Brain pericyte (primary cell): ENCODE data around the gene MDH1B.
"Not testable (repeated sequence)": the region's sequence is repeated elsewhere in the genome, so short reads cannot be mapped to it uniquely, and the experiment has no call there.

Experiments
- DNase-seq: peaks from one replicate; pipeline ENCODE4 v3.0.0-alpha.2; 2012; ENCODE audit warnings: low read depth, low spot score

Gene MDH1B

GRCh38 chr2:206766057-206766930 lies 1.2 kb upstream of the MDH1B start:
- no peak for DNase-seq

GRCh38 chr2:206764673-206765241 lies 371 bp downstream of the MDH1B start:
- no peak for DNase-seq

- DNase-seq, result no peak
Measured at GRCh38 chr2:206756816-206757215, 8.3 kb downstream of the MDH1B start.

GRCh38 chr2:206740800-206741199 lies 24.3 kb downstream of the MDH1B start:
- DNase-seq, result no peak

GRCh38 chr2:206739271-206739670 lies 25.9 kb downstream of the MDH1B start:
- no peak for DNase-seq

- no peak for DNase-seq
Measured at GRCh38 chr2:206736935-206737334, 28.2 kb downstream of the MDH1B start.

GRCh38 chr2:206733341-206733740 lies 31.8 kb downstream of the MDH1B start:
- DNase-seq, result no peak

- no peak for DNase-seq
Measured at GRCh38 chr2:206728277-206729199, 36.6 kb downstream of the MDH1B start.

- DNase-seq, result no peak
Measured at GRCh38 chr2:206727287-206727686, 37.8 kb downstream of the MDH1B start.

- DNase-seq, result no peak
Measured at GRCh38 chr2:206723288-206723687, 41.8 kb downstream of the MDH1B start.

- no peak for DNase-seq
Measured at GRCh38 chr2:206721256-206721920, 43.7 kb downstream of the MDH1B start.

GRCh38 chr2:206718296-206718695 lies 46.8 kb downstream of the MDH1B start, which contains the start of gene DYTN:
DYTN (minus strand) TSS chr2:206718396; CDS start chr2:206718279, 117 bp downstream.
- DNase-seq, result no peak

- DNase-seq, result no peak
Measured at GRCh38 chr2:206716623-206717022, 48.5 kb downstream of the MDH1B start.

GRCh38 chr2:206715183-206715582 lies 49.9 kb downstream of the MDH1B start:
- DNase-seq, result not testable (repeated sequence)

- DNase-seq, result no peak
Measured at GRCh38 chr2:206713746-206714145, 51.4 kb downstream of the MDH1B start.

- no peak for DNase-seq
Measured at GRCh38 chr2:206708286-206708685, 56.8 kb downstream of the MDH1B start.

GRCh38 chr2:206707164-206707701 lies 57.9 kb downstream of the MDH1B start:
- no peak for DNase-seq

- DNase-seq, result no peak
Measured at GRCh38 chr2:206701952-206702605, 63.0 kb downstream of the MDH1B start.

- DNase-seq, result no peak
Measured at GRCh38 chr2:206700156-206700555, 65.0 kb downstream of the MDH1B start.

- DNase-seq, result no peak
Measured at GRCh38 chr2:206698811-206699210, 66.3 kb downstream of the MDH1B start.

GRCh38 chr2:206696910-206697309 lies 68.2 kb downstream of the MDH1B start:
- no peak for DNase-seq
